Gastroesophageal sphincter (tissue), 3 donors: ENCODE measurements around the gene UBE2N.

Experiments used
- CTCF ChIP-seq, 4 experiments: fragments of 200-600 bp in 2 of 4; fragments of 450-650 bp in 2 of 4; sonication (generic) in 1 of 4; IDR thresholded peaks; one replicate each; pipeline ENCODE4 v1.5.1; 2017 to 2019; ENCODE audit warnings: antibody characterized with exemption in 4 of 4, mild to moderate bottlenecking in 2 of 4, moderate library complexity in 2 of 4
- POLR2A ChIP-seq, 2 donors: fragments of 450-650 bp; IDR thresholded peaks; one replicate each; pipeline ENCODE4 v1.6.1; 2017; ENCODE audit warnings: antibody characterized with exemption in 2 of 2, mild to moderate bottlenecking in 2 of 2, moderate library complexity in 1 of 2

- TF ChIP-seq CTCF (IDR thresholded peaks at IDR 0.05) (no peak), POLR2A (IDR thresholded peaks at IDR 0.05) (no peak)
Observed at GRCh38 chr12:93440043-93440835, 1.5 kb downstream of the UBE2N start.
